ENCODE results near the gene LRPPRC. TPM values are rescaled to one million over a fixed set of nuclear protein-coding genes. Genes with fewer than 3 reads are reported as not detected.

Gene LRPPRC
- total RNA-seq, 3 donors from 2014 or later: 92.7 to 107 (median 101) TPM

- Histone ChIP-seq H3K36me3 (ENCODE audit: low read depth) (peaks cover 13% of the 10 kb centered on the region), H3K4me1 (ENCODE audit: low read depth) (no peaks in the 10 kb centered on the region), H3K4me3 (no peak overlapping the region), H3K9me3 (no peaks in the 10 kb centered on the region)
- intact Hi-C loops (cut with DNase I, micrococcal nuclease): no loop called here
- DNase-seq (no peak), ATAC-seq (no peak)
- TF ChIP-seq, protein P1, sequence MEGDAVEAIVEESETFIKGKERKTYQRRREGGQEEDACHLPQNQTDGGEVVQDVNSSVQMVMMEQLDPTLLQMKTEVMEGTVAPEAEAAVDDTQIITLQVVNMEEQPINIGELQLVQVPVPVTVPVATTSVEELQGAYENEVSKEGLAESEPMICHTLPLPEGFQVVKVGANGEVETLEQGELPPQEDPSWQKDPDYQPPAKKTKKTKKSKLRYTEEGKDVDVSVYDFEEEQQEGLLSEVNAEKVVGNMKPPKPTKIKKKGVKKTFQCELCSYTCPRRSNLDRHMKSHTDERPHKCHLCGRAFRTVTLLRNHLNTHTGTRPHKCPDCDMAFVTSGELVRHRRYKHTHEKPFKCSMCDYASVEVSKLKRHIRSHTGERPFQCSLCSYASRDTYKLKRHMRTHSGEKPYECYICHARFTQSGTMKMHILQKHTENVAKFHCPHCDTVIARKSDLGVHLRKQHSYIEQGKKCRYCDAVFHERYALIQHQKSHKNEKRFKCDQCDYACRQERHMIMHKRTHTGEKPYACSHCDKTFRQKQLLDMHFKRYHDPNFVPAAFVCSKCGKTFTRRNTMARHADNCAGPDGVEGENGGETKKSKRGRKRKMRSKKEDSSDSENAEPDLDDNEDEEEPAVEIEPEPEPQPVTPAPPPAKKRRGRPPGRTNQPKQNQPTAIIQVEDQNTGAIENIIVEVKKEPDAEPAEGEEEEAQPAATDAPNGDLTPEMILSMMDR (IDR thresholded peaks at IDR 0.05): no peak
Measured at GRCh38 chr2:43942881-43943280, 52.9 kb downstream of the LRPPRC start.

GRCh38 chr2:43941966-43942365, 53.8 kb downstream of the LRPPRC start:
- ATAC-seq: no peak
- H3K4me1 ChIP-seq (ENCODE audit: low read depth): no peaks in the 10 kb centered on the region
- TF ChIP-seq, protein P1 (IDR thresholded peaks at IDR 0.05): no peak
- no peak for DNase-seq
- H3K36me3 ChIP-seq (ENCODE audit: low read depth): peaks cover 9% of the 10 kb centered on the region
- no peak overlapping the region for H3K4me3 ChIP-seq
- intact Hi-C loops (cut with DNase I, micrococcal nuclease): no loop called here
- H3K9me3 ChIP-seq: no peaks in the 10 kb centered on the region

DNA sequence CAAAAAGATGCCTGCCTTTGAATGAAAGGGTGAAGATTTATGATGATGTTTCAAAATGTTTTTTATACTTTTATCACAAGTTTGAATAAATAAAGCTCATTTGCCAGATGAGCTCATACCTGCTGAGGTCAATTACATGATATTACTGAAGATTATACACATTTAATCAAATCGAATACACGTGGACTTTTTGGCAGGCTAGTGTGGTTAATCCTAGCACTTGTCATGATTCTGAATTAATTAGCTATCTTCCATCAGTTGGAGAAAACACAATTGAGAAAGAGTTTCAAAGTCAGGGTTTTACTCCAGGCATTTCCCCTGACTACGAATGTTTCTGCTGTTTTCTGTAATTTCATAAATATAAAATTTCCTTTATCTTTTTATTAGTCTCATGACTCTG, 54.4 kb downstream of the LRPPRC start:
- ATAC-seq: no peak
- TF ChIP-seq, protein P1 (IDR thresholded peaks at IDR 0.05): no peak
- H3K4me3 ChIP-seq: no peak overlapping the region
- DNase-seq: no peak
- H3K4me1 ChIP-seq (ENCODE audit: low read depth): no peaks in the 10 kb centered on the region
- no peaks in the 10 kb centered on the region for H3K9me3 ChIP-seq
- intact Hi-C loops (cut with DNase I, micrococcal nuclease): no loop called here
- peaks cover 5% of the 10 kb centered on the region for H3K36me3 ChIP-seq (ENCODE audit: low read depth)

DNA sequence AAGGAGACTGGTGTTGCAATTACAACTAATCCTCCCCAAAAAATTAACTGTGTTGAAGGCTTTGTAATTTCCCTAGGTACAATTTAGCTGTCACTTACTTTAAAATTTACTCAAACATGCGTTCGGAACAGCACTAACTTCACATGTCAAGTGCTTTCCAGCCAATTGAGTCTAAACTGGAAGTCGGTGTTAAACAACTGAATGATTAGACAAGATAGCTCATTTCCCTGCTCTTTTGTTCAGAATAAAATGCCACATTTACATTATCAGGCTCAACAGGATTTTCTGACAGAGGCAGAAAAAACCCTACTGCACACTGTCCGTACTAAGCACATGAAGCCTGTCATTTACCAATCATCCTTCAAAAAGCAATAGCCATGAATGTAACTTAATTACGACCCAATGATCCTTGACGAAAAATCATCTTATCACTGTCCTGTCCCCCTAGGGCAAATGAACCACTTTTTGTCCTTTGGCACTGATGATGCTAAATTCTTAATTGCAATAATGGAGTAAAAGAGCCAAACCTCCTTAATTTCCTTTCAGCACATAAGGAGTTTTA, 56.0 kb downstream of the LRPPRC start:
- TF ChIP-seq, protein P1 (IDR thresholded peaks at IDR 0.05): no peak
- intact Hi-C loops (cut with DNase I, micrococcal nuclease): no loop called here
- Histone ChIP-seq H3K4me1 (ENCODE audit: low read depth) (no peaks in the 10 kb centered on the region), H3K36me3 (ENCODE audit: low read depth) (peaks cover under 1% of the 10 kb centered on the region), H3K4me3 (no peak overlapping the region), H3K9me3 (no peaks in the 10 kb centered on the region)
- DNase-seq (no peak), ATAC-seq (no peak)

DNA sequence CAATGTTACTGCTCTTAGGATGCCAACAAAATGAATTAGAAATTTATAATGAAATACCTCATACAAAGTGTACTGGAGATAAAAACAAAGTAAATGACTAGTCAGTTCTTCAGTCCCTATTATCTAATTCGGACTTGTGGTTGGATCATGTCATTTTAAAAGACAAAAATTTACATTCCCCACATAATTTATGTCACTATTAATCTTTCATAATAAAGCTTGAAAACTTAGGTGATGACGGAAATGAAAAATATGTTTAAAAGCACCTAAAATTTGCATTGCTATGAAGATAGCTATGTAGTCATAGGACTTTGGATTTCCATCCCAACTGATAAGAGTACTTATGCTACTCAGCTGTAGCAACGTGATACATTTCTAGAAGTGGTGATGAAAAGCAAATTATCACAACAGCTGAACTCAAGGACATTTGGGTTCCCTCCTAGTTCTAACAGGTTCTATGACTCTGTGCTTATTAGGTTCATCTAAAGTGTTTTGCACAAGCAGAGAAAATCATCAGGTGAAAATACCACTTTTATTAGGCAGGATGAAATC, 58.4 kb downstream of the LRPPRC start:
- ATAC-seq (no peak), DNase-seq (no peak)
- Histone ChIP-seq H3K9me3 (no peaks in the 10 kb centered on the region), H3K36me3 (ENCODE audit: low read depth) (no peaks in the 10 kb centered on the region), H3K4me3 (no peak overlapping the region), H3K4me1 (ENCODE audit: low read depth) (no peaks in the 10 kb centered on the region)
- TF ChIP-seq, protein P1 (IDR thresholded peaks at IDR 0.05): no peak
- intact Hi-C loops (cut with DNase I, micrococcal nuclease): no loop called here

Data from mucosa of descending colon (tissue), 3 donors.